Middle frontal gyrus (tissue), 1 donor: Measurements from ENCODE around the gene GDE1.

ENCODE experiments used
- DNase-seq: peaks from one replicate; pipeline ENCODE4 v3.0.0-alpha.2; 2015; ENCODE audit warnings: low spot score; ENCODE audit errors: extremely low spot score

Gene GDE1

DNA sequence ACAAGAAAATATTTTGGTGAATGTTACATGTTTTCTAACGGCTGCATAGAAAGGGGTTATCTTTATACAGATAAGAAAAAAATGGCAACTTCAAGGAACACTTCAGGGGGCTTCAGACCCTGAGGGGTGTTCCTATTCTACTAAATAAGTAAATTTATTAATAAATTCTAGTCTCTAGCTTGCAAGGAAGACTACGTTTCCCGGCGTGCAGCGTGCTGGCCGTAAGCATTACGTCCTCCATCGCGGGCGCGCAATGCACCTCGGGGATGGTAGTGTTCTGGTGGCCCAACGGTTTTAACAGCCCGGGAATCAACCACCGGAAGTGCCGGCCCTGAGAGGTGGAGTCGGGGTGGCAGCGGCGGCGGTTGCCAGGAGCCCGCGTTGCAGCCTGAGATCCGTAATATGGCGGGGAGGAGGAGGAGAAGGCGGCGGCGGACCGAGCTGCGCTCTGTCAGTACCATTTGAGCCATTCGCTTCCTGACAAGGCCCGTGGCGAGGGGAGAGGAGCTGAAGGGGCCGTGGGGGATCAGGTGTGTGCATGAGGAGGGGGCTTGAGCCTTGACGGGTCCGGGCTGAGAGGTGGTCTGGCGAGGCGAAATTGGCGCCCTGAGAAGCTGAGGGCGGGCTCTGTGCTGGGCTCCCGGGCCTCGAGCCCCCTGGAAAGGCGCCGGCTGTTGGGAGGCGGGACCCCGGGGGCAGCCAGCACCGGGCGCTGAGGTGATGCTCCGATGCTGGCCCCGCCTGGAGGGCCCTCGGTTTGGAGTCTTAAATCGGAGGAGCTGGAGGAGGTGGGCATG is 1.9 kb upstream of the GDE1 start, which contains the start of gene CCP110:
Gene CCP110 (plus strand): TSS at position 384 of the 797 bp plus-strand sequence. CDS start 3,940 bp downstream, outside the sequence.
- DNase-seq = peak; percentile 99

GRCh38 chr16:19523184-19523558 is 1.3 kb upstream of the GDE1 start:
- no peak for DNase-seq

DNA sequence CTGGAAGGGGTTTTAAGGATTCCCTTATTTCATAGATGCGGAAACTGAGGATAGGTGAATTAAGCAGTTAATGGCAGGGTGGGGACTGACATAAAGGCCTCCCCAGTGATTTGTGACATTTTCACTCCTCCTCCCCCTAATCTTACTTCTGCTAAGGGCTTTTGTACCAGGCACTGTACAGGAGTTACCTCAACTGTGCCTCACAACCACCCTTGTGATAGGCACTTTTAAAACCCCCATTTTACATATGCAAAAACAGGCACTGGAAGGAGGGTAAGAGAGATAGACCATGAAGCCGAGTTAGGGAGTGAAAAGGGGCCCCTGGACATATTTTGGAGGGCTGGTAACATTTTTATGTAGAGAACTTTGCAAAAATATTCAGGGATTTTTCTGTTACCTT is 862 bp upstream of the GDE1 start:
- DNase-seq = no peak

DNA sequence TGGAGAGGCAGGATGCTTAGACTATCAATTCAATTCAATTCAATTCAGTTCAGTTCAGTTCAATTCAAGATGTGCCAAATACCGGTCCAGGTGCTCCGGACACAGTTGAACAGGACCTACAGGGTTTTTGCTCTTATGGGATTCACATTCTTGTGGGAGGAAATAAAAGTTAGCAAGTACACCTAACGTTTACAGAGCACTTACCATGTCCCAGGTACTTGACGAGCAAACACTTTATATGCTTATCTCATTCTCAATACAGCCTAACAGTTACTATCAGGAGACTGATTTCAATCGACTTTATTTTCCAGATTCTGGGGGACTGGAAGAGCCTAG is 467 bp upstream of the GDE1 start:
- no peak for DNase-seq

- DNase-seq = no peak
These were observed 1.0 kb downstream of the GDE1 start for GRCh38 chr16:19520861-19521331.

DNA sequence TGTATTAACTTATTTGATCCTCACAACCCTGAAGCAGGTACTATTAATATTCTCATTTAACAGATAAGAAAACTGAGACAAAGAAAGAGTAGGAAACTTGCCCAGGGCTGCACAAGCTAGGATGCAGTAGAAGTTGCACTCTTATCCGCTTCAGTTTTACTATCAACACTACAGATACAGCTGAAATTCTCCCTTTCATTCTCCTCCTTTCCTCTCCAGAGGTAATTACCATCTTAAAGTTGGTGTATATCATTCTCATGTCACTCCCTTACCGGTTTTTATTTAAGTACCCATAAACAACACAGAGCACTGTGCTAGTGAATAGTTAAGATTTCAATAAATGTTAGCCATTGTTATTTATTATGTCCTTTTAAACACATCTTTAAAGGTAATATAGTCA is 3.5 kb downstream of the GDE1 start:
- DNase-seq = no peak

- DNase-seq = no peak
These were observed 4.3 kb downstream of the GDE1 start for GRCh38 chr16:19517424-19518089.

GRCh38 chr16:19515757-19516156 is 6.1 kb downstream of the GDE1 start:
- no peak for DNase-seq

GRCh38 chr16:19513377-19514053 is 8.4 kb downstream of the GDE1 start:
- no peak for DNase-seq

DNA sequence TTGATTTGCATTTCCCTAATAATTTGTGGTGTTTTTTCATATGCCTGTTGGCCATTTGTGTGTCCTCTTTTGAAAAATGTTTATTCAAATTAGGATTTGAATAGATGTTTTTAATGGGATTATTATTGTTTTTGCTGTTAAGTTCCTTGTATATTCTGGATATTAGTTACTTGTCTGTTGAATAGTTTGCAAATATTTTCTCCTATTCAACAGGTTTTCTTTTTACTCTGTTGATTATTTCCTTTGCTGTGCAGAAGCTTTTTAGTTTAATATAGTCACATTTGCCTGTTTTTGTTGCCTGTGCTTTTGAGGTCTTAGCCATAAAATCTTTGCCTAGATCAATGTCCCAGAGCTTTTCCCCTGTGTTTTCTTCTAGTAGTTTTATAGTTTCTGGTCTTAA is 9.6 kb downstream of the GDE1 start:
- DNase-seq = no peak

DNA sequence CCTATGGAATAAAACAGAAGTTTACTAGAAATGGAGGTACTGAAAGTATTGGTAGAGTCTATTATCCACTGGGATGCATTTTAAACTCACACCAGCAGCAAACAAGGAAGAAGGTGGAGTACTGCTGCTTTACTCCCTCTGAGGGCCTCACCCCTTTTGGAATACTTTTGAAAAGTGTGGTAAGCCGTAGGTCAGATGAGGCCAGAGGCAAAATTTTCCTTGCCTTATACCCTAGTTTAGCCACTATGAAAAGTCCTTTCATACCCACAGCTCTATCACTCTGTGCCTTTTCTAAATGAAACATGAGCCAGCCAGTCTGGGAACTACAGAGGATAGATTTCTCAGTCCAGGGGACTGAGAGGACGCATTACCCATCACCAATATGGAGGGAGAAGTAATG is 14.0 kb downstream of the GDE1 start:
- DNase-seq = no peak

- no peak for DNase-seq
These were observed 14.9 kb downstream of the GDE1 start for GRCh38 chr16:19506965-19507364.

DNA sequence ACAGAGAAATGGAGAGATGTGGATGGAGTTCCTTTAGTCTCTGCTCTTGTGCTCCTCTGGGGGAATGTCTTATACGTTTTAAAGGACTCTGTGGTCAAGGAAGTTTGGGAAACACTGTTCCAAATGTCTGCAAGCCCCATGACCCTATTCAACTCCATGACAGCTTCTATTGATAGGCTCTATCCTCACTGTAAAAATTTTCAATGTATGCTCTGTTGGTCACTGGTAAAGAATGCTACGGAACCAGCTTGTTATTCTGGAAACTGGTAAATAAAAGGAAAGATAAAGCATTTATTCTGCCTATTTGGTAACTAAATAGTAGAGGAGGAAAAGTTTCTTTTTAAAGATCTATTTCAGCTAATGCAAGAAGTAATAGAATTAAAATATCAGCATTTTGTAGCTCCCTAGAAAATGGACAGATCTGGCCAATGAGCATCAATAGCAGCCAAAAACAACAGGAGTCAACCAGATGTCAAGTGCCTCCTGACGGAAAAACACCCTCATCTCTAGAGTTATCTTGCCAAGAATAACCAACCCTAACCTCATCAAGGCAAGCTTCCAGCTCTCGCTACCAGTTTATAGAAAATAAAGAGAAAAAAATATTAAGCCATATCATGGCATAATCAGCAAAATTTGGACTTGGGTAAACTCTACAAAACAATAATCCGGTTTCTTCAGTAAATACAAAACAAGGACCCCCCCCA is 16.1 kb downstream of the GDE1 start:
- DNase-seq = no peak

DNA sequence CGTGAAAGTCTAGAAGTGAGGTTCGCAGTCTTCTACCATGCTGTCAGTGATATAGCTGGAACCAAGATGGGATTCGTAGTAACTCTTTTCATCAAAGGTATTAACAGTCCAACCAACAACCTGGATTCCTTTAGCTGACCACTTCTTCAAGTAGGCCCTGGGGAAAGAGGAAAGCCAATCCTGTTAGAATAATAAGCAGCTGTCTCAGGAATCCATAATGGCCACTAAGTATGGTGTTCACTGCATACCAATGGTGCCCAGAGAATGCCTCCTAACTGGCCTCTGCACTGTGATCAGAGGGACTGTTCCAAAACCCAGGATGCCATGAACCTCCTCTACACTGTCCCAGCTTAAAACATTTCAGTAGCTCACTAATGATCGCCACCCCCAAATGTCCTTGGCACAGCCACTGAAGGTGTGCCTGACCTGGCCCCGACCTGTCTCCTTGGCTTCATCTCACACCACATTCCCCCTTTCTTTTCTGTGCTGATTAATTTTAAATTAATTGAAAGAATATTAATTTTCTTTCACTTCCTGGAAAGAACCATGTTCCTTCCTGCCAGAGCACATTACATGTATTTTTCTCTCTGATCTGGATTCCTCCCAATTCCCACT is 18.3 kb downstream of the GDE1 start:
- DNase-seq = no peak

GRCh38 chr16:19502395-19503131 is 19.3 kb downstream of the GDE1 start:
- no peak for DNase-seq

DNA sequence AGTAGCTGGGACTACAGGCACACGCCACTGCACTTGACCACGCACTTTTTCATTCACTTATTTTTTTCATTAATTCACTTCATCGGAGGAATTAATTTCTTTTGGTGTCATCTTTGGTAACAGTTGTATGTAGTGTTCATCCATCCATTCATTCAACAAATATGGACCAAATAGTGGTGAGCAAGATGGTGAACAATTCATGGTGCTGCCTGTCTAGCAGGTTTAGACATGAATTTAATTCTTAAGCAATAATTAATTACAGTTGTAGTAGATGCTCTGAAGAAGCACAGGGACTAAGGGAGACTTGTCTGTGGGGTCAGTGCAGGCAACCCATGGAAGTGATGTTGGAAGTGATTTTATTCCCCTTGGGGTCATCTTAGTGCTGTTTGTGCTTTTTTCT is 22.4 kb downstream of the GDE1 start:
- no peak for DNase-seq

DNA sequence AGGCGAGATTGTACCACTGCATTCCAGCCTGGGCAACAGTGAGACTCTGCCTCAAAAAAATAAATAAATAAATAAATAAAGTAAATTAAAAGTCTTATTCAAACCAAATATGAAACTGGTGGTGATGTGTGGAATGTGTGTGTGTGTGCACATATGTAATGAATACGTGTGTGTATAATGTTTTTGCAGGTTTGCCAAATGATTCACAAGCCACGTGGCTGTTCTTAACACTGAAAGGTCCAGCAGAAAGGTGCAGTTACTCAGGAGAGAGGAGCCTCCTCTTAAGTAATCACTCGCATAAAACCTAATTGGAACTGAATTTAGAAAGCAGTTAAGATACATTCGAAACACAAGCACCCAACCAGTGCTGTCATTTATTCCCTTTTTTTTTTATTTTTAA is 22.9 kb downstream of the GDE1 start:
- no peak for DNase-seq

DNA sequence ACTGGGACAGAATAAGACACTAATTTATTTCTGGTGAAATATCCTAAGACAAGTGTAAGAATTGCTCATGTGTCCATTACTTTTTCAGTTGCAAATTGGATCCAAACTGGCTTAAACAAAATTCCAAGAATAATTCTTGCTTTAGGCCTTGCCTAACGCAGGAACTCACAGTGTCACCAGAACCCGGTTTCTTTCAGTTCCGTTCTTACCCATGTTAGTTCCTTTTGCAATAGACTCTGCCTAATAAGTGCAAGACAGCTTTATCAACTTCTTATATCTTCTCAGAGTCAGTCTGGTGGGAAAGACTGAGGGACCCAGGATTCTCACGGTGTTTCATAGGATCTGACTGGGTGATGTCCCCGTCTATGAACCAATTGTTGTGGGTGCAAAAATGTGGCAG is 24.7 kb downstream of the GDE1 start:
- DNase-seq = no peak

DNA sequence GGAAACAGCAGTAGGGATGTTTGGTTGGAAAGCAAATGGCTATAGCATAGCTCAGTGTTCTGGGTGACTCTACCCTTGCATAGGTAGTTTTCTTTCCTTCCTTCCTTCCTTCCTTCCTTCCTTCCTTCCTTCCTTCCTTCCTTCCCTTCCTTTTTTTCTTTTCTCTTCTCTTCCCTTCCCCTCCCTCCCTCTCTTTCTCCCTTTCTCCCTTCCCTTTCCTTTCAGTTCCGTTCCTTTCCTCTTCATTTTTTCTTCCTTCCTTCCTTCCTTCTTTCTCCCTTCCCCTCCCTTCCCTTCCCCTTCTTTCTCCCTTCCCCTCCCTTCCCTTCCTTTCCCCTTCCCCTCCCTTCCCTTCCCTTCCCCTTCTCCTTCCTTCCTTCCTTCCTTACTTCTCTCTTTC is 31.3 kb downstream of the GDE1 start:
- DNase-seq = no peak

DNA sequence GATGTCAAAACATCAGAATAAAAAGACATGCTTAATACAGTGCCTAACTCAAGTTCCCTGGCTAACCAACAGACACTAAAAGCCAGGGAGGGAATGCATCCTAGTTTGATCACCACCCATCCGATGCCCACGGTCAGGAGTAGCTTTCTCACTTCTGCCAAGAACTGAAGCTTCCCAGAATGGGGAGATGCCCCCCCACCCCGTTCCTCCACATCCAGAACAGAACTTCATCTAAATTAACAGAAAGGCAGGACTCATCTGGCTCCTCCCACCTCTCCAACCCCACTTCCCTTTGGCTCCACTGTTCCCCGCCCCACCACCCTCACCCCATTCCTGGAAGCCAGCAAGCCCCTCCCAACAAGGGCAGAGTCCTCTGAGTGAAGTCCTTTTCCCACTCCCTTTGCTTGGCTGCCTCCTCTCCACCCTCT is 33.7 kb downstream of the GDE1 start:
- DNase-seq = no peak
